Rectal smooth muscle tissue (tissue), 1 donor: ENCODE data around the gene CDH11.

ENCODE experiments used
- H3K27ac ChIP-seq: one replicate; pipeline ENCODE4 v1.7.0; 2013; ENCODE audit warnings: low read depth, low read length, inconsistent platforms
- H3K27me3 ChIP-seq: one replicate; pipeline ENCODE4 v1.7.0; 2013; ENCODE audit warnings: low read length; ENCODE audit not compliant: control insufficient read depth, insufficient read depth
- H3K36me3 ChIP-seq: one replicate; pipeline ENCODE4 v1.7.0; 2013; ENCODE audit warnings: low read length; ENCODE audit not compliant: control insufficient read depth, insufficient read depth
- H3K4me1 ChIP-seq: one replicate; pipeline ENCODE4 v1.7.0; 2013; ENCODE audit warnings: low read length; ENCODE audit not compliant: control insufficient read depth, insufficient read depth
- H3K4me3 ChIP-seq: one replicate; pipeline ENCODE4 v1.7.0; 2013; ENCODE audit warnings: low read length
- H3K9ac ChIP-seq: one replicate; pipeline ENCODE4 v1.7.0; 2013; ENCODE audit warnings: low read length

The CDH11 gene

GRCh38 chr16:64950731-64951130 lies 171.1 kb downstream of the CDH11 start:
- no peaks in the 10 kb centered on the region for H3K27me3 ChIP-seq
- no peaks in the 10 kb centered on the region for H3K4me1 ChIP-seq
- peaks cover 2% of the 10 kb centered on the region for H3K36me3 ChIP-seq
- H3K27ac ChIP-seq = no peak overlapping the region
- H3K9ac ChIP-seq = no peak overlapping the region
- no peak overlapping the region for H3K4me3 ChIP-seq

DNA sequence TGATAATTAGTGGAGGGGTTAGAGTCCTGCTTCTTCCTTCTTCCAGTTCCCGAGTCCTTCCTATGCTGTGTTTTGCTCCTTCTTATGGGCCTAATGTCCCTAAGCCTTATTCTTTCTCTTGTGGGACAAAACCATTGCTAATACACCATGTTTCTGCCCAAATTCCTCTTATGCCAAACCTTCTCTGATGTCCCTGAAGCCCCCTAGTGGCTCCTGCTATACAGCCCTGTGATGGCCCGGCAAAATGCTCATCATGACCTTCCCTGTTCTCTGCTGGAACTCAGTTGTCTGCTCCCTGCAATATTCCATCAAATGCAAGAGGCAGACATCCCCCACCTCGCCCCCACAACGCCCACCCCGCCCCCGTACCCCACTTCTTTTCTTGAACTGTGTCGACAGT lies 171.6 kb downstream of the CDH11 start:
- H3K4me1 ChIP-seq = no peaks in the 10 kb centered on the region
- no peak overlapping the region for H3K9ac ChIP-seq
- H3K4me3 ChIP-seq = no peak overlapping the region
- peaks cover 2% of the 10 kb centered on the region for H3K36me3 ChIP-seq
- H3K27me3 ChIP-seq = no peaks in the 10 kb centered on the region
- H3K27ac ChIP-seq = no peak overlapping the region

- no peaks in the 10 kb centered on the region for H3K27me3 ChIP-seq
- no peak overlapping the region for H3K27ac ChIP-seq
- peaks cover 2% of the 10 kb centered on the region for H3K36me3 ChIP-seq
- no peak overlapping the region for H3K9ac ChIP-seq
- no peaks in the 10 kb centered on the region for H3K4me1 ChIP-seq
- no peak overlapping the region for H3K4me3 ChIP-seq
Measured at GRCh38 chr16:64948056-64948455, 173.8 kb downstream of the CDH11 start.

- Histone ChIP-seq H3K4me1 (no peaks in the 10 kb centered on the region), H3K9ac (no peak overlapping the region), H3K36me3 (peaks cover 2% of the 10 kb centered on the region), H3K27me3 (no peaks in the 10 kb centered on the region), H3K27ac (no peak overlapping the region), H3K4me3 (no peak overlapping the region)
Measured at GRCh38 chr16:64947651-64948050, 174.2 kb downstream of the CDH11 start.

GRCh38 chr16:64933885-64934284 lies 188.0 kb downstream of the CDH11 start:
- Histone ChIP-seq H3K9ac (no peak overlapping the region), H3K27ac (no peak overlapping the region), H3K36me3 (no peaks in the 10 kb centered on the region), H3K27me3 (no peaks in the 10 kb centered on the region), H3K4me1 (no peaks in the 10 kb centered on the region), H3K4me3 (no peak overlapping the region)

DNA sequence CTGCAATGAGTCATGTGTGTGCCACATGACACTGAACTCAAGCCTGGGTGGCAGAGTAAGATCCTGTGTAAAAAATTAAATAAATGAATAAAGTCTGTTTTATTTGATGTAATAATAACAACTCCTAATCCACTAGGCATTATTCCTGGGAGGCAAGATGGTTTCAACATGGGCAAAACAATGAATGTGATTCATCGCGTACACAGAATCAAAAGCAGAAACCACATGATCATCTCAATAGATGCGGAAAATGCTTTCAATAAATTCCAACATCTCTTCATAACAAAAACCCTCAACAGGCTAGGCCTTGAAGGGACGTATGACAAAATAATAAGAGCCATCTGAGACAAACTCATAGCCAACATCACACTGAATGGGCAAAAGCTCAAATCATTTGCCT lies 195.4 kb downstream of the CDH11 start:
- H3K4me3 ChIP-seq = no peak overlapping the region
- H3K9ac ChIP-seq = no peak overlapping the region
- H3K27me3 ChIP-seq = no peaks in the 10 kb centered on the region
- no peak overlapping the region for H3K27ac ChIP-seq
- H3K4me1 ChIP-seq = no peaks in the 10 kb centered on the region
- H3K36me3 ChIP-seq = no peaks in the 10 kb centered on the region

GRCh38 chr16:64925166-64925565 lies 196.7 kb downstream of the CDH11 start:
- Histone ChIP-seq H3K4me3 (no peak overlapping the region), H3K4me1 (no peaks in the 10 kb centered on the region)

GRCh38 chr16:64924086-64924485 lies 197.8 kb downstream of the CDH11 start:
- no peaks in the 10 kb centered on the region for H3K27me3 ChIP-seq
- H3K27ac ChIP-seq = no peak overlapping the region
- H3K4me3 ChIP-seq = no peak overlapping the region
- H3K4me1 ChIP-seq = no peaks in the 10 kb centered on the region
- no peak overlapping the region for H3K9ac ChIP-seq
- H3K36me3 ChIP-seq = no peaks in the 10 kb centered on the region

More at GRCh38 chr16:64925166-64925565, 196.7 kb downstream of the CDH11 start:
- no peak overlapping the region for H3K9ac ChIP-seq
- no peak overlapping the region for H3K27ac ChIP-seq
- no peaks in the 10 kb centered on the region for H3K27me3 ChIP-seq
- no peaks in the 10 kb centered on the region for H3K36me3 ChIP-seq

DNA sequence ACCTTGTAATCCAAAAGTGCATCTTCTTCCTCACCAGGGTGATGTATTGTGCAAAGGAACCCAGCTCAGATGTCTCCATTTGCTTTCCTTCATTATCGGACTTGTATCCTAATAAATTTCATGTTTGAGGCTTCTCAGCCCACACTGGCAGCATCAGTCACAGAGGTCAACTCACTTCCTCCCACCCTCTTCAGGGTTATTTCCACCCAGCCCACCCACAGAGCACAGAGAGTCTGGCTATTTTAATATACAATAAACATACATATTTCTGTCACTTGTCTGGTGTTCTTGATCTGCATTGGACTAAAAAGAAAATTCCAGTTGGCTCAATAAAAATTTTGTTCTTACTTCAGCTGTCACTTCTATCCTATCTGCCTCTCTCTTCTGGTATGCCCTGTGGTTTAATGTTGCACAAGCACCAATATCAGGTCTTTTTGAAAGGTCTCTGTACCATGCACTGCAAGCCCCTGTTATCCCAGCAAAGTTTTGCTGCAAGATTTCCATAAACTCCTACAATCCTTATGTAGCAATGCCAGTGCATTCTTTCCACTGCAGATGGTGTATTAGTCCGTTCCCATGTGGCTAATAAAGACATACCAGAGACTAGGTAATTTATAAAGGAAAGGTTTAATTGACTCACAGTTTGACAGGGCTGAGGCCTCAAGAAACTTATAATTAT lies 201.8 kb downstream of the CDH11 start:
- Histone ChIP-seq H3K27me3 (no peaks in the 10 kb centered on the region), H3K4me3 (no peak overlapping the region), H3K36me3 (no peaks in the 10 kb centered on the region), H3K27ac (no peak overlapping the region), H3K9ac (no peak overlapping the region), H3K4me1 (no peaks in the 10 kb centered on the region)

- H3K4me3 ChIP-seq = no peak overlapping the region
- H3K27me3 ChIP-seq = no peaks in the 10 kb centered on the region
- H3K27ac ChIP-seq = no peak overlapping the region
- no peaks in the 10 kb centered on the region for H3K4me1 ChIP-seq
- H3K9ac ChIP-seq = no peak overlapping the region
- no peaks in the 10 kb centered on the region for H3K36me3 ChIP-seq
Measured at GRCh38 chr16:64919141-64919540, 202.7 kb downstream of the CDH11 start.

- H3K27me3 ChIP-seq = no peaks in the 10 kb centered on the region
Measured at GRCh38 chr16:64916051-64916450, 205.8 kb downstream of the CDH11 start.

DNA sequence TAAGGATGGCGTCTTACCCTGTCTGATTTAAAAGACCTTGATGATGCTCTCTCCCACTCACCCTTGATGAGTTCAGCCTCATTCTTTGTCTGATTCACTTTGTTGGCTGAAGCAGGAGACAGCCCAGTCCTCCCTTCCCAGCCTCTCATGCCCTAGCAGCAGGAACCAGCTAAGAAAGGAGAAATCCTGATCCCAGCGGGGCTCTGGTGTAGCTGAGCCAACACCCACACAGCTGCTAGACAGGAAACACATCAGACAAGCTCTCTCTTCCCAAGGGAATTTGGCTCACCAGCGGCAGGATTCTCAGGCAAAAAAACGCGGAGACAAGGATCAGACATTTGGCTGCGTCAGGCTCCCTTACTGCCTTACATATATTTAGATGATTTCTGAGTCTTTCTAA lies 211.5 kb downstream of the CDH11 start:
- Histone ChIP-seq H3K9ac (no peak overlapping the region), H3K27ac (no peak overlapping the region), H3K4me3 (no peak overlapping the region)

More at GRCh38 chr16:64916051-64916450, 205.8 kb downstream of the CDH11 start:
- H3K27ac ChIP-seq = no peak overlapping the region
- H3K4me3 ChIP-seq = no peak overlapping the region
- H3K9ac ChIP-seq = no peak overlapping the region
- no peaks in the 10 kb centered on the region for H3K4me1 ChIP-seq
- no peaks in the 10 kb centered on the region for H3K36me3 ChIP-seq

GRCh38 chr16:64907844-64908243 lies 214.0 kb downstream of the CDH11 start:
- Histone ChIP-seq H3K27ac (no peak overlapping the region), H3K4me3 (no peak overlapping the region), H3K9ac (no peak overlapping the region), H3K36me3 (no peaks in the 10 kb centered on the region), H3K27me3 (no peaks in the 10 kb centered on the region), H3K4me1 (no peaks in the 10 kb centered on the region)

More for the DNA sequence above, 211.5 kb downstream of the CDH11 start:
- Histone ChIP-seq H3K27me3 (no peaks in the 10 kb centered on the region), H3K4me1 (no peaks in the 10 kb centered on the region), H3K36me3 (no peaks in the 10 kb centered on the region)
